ENCODE results near the gene MOSPD2.
A peak's percentile ranks its signal among the peaks of the same experiment; 100 is the strongest.

Gene MOSPD2

DNA sequence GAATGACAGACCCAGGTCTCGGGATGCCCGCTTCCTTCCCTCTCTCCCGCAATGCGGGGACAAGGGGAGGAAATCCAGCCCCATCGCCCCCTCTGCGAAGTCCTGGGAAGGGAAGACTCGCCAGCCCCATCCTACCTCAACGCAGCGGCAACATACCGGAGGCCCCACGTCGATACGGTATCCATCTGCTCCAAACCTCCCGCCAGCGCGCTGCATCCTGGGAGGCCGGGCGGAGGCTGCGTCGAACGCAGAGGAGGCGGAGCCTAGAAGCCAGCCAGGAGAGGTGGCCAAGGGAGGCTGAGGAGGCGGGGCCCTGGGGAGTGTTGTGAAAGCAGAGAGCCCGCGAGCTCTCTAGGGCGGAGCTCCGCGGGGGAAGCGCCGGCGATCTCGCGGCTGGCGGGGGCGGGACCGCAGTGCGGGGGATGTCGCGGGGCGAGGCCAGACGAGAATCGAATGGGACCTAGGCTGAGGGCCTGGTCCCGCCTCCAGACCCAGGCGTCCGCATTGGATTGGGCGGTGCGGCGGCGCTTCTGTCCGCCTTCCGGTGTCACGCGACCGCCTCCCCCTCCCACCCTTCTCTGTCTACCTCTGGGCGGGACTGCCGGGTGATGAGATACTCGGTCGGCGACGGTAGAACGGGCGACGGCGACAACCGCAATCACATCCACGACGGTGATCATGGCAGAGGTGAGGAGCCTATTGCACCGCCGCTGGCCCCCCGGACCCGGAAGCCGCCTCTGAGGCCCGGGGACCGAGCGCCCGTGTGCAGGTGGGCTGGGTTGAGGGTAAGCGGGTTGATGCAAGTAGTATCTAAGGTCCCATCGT lies at the start of gene MOSPD2, which contains the start of gene FANCB:
TSS of gene MOSPD2 (plus strand) at position 571 of the 825 bp plus-strand sequence. CDS start at position 679, 108 bp downstream.
TSS of gene FANCB (minus strand) at position 219 of the 825 bp plus-strand sequence. CDS start 7,559 bp downstream, outside the sequence.
- H3K4me3 ChIP-seq (ENCODE audit: low read length): peak within 1 kb of the TSS; percentile 92
- no peak for TF ChIP-seq ZNF274 (IDR thresholded peaks at IDR 0.05; ENCODE audit: low read depth, low read length)

GRCh38 chrX:14825851-14826250 lies 47.4 kb upstream of the MOSPD2 start:
- TF ChIP-seq ZNF274 (IDR thresholded peaks at IDR 0.05; ENCODE audit: low read depth, low read length): no peak
- no peak overlapping the region for H3K4me3 ChIP-seq (ENCODE audit: low read length)

DNA sequence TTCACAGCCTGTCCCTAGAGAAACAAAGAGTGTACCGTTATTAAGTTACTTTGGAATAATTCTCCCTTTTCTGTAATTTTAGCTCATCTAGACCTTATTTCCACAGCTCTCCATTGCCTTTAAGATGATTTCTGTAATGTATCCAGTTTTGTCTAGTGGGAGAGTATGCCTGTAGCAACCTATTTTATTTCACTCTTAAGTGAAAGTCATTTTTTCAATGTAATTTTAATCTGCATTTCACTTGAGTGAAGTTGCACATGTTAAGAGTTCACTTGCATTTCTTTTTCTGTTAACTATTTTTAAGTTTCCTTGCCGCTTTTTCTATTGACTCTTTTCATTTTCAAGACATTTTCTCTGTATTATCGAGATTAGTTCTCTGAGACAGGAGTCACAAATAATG lies 46.9 kb upstream of the MOSPD2 start:
- no peak overlapping the region for H3K4me3 ChIP-seq (ENCODE audit: low read length)
- no peak for TF ChIP-seq ZNF274 (IDR thresholded peaks at IDR 0.05; ENCODE audit: low read depth, low read length)

DNA sequence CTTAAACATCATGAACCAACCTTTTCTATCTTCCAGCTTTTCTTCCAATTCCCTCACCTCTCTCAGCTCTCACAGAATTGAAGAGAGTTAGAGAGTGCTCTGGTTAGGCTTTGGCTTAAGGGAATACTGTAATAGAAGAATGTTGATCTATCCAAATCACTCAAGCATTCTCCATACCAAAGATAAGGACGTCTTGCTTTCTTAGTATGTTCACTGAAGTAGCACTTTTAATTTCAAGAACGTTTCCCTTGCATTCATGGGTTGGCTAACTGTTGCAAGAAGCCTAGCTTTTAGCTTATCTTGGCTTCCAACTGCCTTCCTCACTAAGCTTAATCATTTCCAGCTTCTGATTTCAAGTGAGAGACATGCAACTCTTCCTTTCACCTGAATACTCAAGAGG lies 43.6 kb upstream of the MOSPD2 start:
- no peak for TF ChIP-seq ZNF274 (IDR thresholded peaks at IDR 0.05; ENCODE audit: low read depth, low read length)
- H3K4me3 ChIP-seq (ENCODE audit: low read length): no peak overlapping the region

DNA sequence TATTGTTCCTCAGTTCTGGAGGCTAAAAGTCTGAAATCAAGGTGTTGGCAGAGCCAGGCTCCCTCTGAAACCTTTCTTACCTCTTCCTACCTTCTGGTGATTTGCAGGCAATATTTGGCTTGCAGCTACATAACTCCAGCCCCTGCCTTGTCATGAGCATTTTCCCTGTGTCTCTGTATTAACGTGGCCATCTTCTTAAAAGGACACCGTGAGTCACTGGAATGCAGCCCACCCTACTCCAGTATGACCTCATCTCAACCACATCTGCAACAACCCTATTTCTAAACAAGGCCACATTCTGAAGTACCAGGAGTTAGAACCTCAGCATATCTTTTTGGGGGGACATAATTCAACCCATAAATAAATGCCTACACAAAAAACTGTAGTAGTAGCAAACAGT lies 41.1 kb upstream of the MOSPD2 start:
- no peak for TF ChIP-seq ZNF274 (IDR thresholded peaks at IDR 0.05; ENCODE audit: low read depth, low read length)
- no peak overlapping the region for H3K4me3 ChIP-seq (ENCODE audit: low read length)

- no peak overlapping the region for H3K4me3 ChIP-seq (ENCODE audit: low read length)
- TF ChIP-seq ZNF274 (IDR thresholded peaks at IDR 0.05; ENCODE audit: low read depth, low read length): no peak
Measured at GRCh38 chrX:14832586-14832985, 40.6 kb upstream of the MOSPD2 start.

DNA sequence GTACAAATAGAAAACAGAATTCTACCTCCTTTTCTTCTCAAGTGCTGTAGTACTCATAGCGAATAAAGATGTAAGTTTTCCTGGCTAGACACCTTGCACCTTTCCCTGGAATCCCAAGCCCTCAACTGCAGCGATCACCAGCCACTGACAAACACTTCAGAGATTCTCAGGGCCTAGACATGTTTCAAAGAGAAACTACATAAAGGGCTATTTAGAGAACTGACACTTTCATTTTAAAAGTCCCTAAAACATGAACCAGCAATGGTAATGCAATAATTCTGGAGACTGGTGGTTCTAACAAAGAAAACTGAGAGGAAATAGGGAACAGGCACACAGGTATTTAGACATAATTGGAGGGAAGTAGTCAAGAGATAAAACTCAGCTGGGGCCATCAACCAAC lies 36.1 kb upstream of the MOSPD2 start:
- no peak for TF ChIP-seq ZNF274 (IDR thresholded peaks at IDR 0.05; ENCODE audit: low read depth, low read length)
- no peak overlapping the region for H3K4me3 ChIP-seq (ENCODE audit: low read length)

DNA sequence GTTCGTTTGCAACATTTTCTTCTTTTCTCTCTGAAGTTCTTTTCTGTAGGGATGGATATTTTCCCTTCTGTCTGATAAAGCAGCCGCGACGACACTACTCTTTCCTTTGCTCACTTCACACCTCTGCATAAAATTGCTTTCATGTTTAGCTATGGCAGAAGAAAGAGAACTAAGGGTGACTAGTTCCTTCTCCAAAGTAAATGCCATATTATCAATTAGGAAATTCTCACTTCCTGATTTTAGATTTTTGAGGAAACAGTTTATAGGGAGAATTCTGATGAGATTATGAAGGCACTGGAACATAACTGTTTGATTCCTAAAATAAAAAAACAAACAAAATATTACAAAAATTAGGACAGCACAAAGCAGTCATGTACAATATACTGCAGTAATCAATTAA lies 29.6 kb upstream of the MOSPD2 start:
- no peak overlapping the region for H3K4me3 ChIP-seq (ENCODE audit: low read length)
- TF ChIP-seq ZNF274 (IDR thresholded peaks at IDR 0.05; ENCODE audit: low read depth, low read length): no peak

- no peak for TF ChIP-seq ZNF274 (IDR thresholded peaks at IDR 0.05; ENCODE audit: low read depth, low read length)
- no peak overlapping the region for H3K4me3 ChIP-seq (ENCODE audit: low read length)
Measured at GRCh38 chrX:14851526-14851925, 21.7 kb upstream of the MOSPD2 start.

GRCh38 chrX:14864631-14865030 lies 8.6 kb upstream of the MOSPD2 start:
- no peak overlapping the region for H3K4me3 ChIP-seq (ENCODE audit: low read length)
- no peak for TF ChIP-seq ZNF274 (IDR thresholded peaks at IDR 0.05; ENCODE audit: low read depth, low read length)

DNA sequence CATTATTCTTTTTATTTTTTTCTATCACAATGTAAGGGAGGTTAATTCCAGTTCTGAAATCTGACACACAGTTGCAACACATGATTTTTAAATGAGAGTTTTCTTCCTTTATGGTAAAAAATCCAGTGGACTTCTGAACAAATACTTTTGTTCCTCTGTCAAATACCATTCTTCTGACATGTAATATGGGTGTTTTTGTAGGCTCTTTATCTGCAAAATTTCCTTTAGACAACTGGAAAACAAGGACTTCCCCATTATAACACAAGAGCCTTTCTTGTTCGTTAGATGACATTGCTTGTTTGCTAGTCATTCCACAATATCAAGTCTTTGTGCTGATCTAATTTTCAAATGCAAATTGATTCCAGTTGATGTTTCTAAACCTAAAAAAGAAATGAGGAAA lies 8.0 kb upstream of the MOSPD2 start:
- H3K4me3 ChIP-seq (ENCODE audit: low read length): no peak overlapping the region
- no peak for TF ChIP-seq ZNF274 (IDR thresholded peaks at IDR 0.05; ENCODE audit: low read depth, low read length)

- no peak overlapping the region; the same call in 1 of the 2 replicates for H3K4me3 ChIP-seq (ENCODE audit: low read length)
Measured at GRCh38 chrX:14871767-14872166, 1.5 kb upstream of the MOSPD2 start.

DNA sequence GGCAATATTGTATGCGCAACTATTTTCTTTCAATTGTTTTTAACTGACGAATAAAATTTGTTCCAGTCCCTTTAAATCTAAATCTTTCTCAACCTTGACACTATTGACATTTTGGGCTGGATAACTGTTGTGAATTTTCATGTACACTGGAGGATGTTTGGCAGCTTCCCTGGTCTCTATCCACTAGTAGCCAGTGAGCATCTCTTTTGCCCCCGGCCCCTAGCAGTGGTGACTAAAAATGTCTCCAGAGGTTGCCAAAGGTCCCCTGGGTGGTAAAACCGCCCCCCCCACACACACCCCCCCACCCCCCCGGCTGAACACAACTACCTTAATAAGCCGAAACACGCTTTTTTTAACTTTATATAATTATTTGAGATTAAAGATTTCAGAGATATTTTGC lies 866 bp upstream of the MOSPD2 start:
- no peak for TF ChIP-seq ZNF274 (IDR thresholded peaks at IDR 0.05; ENCODE audit: low read depth, low read length)
- H3K4me3 ChIP-seq (ENCODE audit: low read length): peak overlapping the region; percentile 83

More at GRCh38 chrX:14871767-14872166, 1.5 kb upstream of the MOSPD2 start:
- TF ChIP-seq ZNF274 (IDR thresholded peaks at IDR 0.05; ENCODE audit: low read depth, low read length): no peak

DNA sequence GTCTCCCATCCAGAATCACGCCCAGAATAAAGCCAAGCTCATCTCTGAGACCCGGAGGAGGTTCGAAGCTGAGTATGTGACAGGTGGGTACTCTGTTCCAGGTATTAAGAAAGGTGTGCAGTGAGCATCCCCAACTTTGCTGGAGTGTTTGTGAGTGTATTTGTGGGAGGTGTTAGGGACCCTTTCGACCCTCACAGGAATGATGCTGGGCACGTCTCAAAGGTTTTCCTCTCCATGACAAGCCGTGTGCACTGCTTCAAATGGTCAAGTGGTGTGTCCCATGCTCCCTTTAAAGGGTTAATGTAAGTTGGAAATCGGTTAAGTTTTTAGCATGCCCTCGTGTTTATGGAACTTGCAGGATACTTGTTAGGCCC lies 442 bp downstream of the MOSPD2 start:
- no peak for TF ChIP-seq ZNF274 (IDR thresholded peaks at IDR 0.05; ENCODE audit: low read depth, low read length)

DNA sequence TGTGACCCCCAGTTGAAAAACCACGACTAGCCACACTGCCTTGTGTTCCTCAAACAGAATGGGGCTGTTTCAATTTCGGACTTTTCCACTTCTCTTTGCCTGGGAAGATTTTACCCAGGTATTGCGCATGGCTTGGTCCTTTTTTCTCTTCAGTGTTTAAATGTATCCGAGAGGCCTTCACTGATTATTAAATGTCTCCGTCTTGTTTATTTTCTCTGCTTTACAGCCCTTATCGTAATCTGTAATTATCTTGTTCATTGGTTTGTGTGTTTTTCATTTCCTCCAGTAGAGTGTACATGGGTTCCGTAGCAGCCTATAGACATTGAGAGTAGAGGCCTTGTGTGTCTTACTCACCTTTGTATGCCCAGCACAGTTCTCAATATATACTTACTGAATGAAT lies 2.4 kb downstream of the MOSPD2 start:
- no peak overlapping the region for H3K4me3 ChIP-seq (ENCODE audit: low read length)
- no peak for TF ChIP-seq ZNF274 (IDR thresholded peaks at IDR 0.05; ENCODE audit: low read depth, low read length)

More for the DNA sequence above, 442 bp downstream of the MOSPD2 start:
- H3K4me3 ChIP-seq (ENCODE audit: low read length): peak overlapping the region; percentile 92

All from GM08714 (cell line).